ENCODE results near the gene LRRK1. TPM values are rescaled to one million over a fixed set of nuclear protein-coding genes. Genes with fewer than 3 reads are reported as not detected.

LRRK1 gene
- total RNA-seq, 1 donor from 2014 or later: not detected

DNA sequence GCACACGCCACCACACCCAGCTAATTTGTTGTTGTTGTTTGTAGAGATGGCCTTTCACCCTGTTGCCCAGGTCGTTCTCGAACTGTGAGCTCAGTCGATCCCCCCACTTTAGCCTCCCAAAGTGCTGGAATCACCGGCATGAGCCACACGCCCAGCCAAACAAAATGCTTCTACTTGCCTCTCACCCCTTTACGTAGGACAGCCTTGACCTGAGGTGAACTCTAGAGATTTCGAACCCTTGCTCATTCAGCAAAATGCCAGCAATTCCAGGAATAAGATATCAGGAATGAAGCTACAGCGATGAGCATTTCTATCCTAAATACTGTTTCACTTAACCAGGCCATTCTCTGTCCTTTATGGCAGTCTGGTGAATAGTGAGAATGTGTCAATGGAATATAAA is 135.0 kb downstream of the LRRK1 start:
- Mint-ChIP-seq H3K9me3 (peaks cover 3% of the 10 kb centered on the region), H3K27me3 (ENCODE audit: insufficient read depth, low read depth) (peaks cover 14% of the 10 kb centered on the region), H3K27ac (peak overlapping the region; percentile 68), H3K4me1 (peaks cover 7% of the 10 kb centered on the region), H3K36me3 (peaks cover 1% of the 10 kb centered on the region), H3K4me3 (no peak overlapping the region)
- no peak overlapping the region for H3K4me3 ChIP-seq
- H3F3A ChIP-seq (ENCODE audit: low read depth): no peaks in the 10 kb centered on the region
- TF ChIP-seq EZH2 (IDR thresholded peaks at IDR 0.05) (no peak), EZH2phosphoT487 (IDR thresholded peaks at IDR 0.05) (no peak)
- TF ChIP-seq, protein P1, sequence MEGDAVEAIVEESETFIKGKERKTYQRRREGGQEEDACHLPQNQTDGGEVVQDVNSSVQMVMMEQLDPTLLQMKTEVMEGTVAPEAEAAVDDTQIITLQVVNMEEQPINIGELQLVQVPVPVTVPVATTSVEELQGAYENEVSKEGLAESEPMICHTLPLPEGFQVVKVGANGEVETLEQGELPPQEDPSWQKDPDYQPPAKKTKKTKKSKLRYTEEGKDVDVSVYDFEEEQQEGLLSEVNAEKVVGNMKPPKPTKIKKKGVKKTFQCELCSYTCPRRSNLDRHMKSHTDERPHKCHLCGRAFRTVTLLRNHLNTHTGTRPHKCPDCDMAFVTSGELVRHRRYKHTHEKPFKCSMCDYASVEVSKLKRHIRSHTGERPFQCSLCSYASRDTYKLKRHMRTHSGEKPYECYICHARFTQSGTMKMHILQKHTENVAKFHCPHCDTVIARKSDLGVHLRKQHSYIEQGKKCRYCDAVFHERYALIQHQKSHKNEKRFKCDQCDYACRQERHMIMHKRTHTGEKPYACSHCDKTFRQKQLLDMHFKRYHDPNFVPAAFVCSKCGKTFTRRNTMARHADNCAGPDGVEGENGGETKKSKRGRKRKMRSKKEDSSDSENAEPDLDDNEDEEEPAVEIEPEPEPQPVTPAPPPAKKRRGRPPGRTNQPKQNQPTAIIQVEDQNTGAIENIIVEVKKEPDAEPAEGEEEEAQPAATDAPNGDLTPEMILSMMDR (IDR thresholded peaks at IDR 0.05): no peak
- no peaks in the 10 kb centered on the region for H3K36me3 ChIP-seq
- no peak overlapping the region for H2AFZ ChIP-seq (replicated peaks)
- H4K20me1 ChIP-seq (ENCODE audit: low read depth): no peaks in the 10 kb centered on the region
- H3K27me3 ChIP-seq: peaks cover under 1% of the 10 kb centered on the region
- H3K9ac ChIP-seq: no peak overlapping the region
- no peak for DNase-seq (ENCODE audit: low spot score)
- H3K4me1 ChIP-seq: no peaks in the 10 kb centered on the region
- no peaks in the 10 kb centered on the region for H3K9me3 ChIP-seq (ENCODE audit: low read depth)
- H3K4me2 ChIP-seq: no peak overlapping the region
- H3K27ac ChIP-seq: no peak overlapping the region
- H3K79me2 ChIP-seq (ENCODE audit: low read depth): no peaks in the 10 kb centered on the region

DNA sequence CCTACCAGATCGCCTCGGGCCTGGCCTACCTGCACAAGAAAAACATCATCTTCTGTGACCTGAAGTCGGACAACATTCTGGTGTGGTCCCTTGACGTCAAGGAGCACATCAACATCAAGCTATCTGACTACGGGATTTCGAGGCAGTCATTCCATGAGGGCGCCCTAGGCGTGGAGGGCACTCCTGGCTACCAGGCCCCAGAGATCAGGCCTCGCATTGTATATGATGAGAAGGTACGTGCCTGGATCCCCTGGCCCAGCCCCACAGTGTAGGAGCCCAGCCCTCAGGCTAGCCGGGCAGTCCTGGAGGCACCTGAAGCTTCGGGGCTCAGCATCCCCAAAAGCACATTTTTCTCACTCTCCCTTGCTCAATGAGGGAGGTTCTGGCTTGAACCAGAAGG is 135.8 kb downstream of the LRRK1 start:
- Mint-ChIP-seq H3K27me3 (ENCODE audit: insufficient read depth, low read depth) (peaks cover 9% of the 10 kb centered on the region), H3K4me1 (no peaks in the 10 kb centered on the region), H3K27ac (no peak overlapping the region), H3K9me3 (peaks cover 5% of the 10 kb centered on the region), H3K4me3 (no peak overlapping the region), H3K36me3 (peaks cover 1% of the 10 kb centered on the region)
- TF ChIP-seq, protein P1 (IDR thresholded peaks at IDR 0.05): no peak
- TF ChIP-seq EZH2 (IDR thresholded peaks at IDR 0.05) (no peak), EZH2phosphoT487 (IDR thresholded peaks at IDR 0.05) (no peak)
- Histone ChIP-seq H4K20me1 (ENCODE audit: low read depth) (no peaks in the 10 kb centered on the region), H3K9me3 (ENCODE audit: low read depth) (no peaks in the 10 kb centered on the region), H3K4me3 (no peak overlapping the region), H3K36me3 (no peaks in the 10 kb centered on the region), H3K4me1 (no peaks in the 10 kb centered on the region), H3K27me3 (no peaks in the 10 kb centered on the region), H3K9ac (no peak overlapping the region), H2AFZ (replicated peaks) (no peak overlapping the region), H3F3A (ENCODE audit: low read depth) (no peaks in the 10 kb centered on the region), H3K79me2 (ENCODE audit: low read depth) (no peaks in the 10 kb centered on the region), H3K4me2 (no peak overlapping the region), H3K27ac (no peak overlapping the region)
- DNase-seq (ENCODE audit: low spot score): no peak

DNA sequence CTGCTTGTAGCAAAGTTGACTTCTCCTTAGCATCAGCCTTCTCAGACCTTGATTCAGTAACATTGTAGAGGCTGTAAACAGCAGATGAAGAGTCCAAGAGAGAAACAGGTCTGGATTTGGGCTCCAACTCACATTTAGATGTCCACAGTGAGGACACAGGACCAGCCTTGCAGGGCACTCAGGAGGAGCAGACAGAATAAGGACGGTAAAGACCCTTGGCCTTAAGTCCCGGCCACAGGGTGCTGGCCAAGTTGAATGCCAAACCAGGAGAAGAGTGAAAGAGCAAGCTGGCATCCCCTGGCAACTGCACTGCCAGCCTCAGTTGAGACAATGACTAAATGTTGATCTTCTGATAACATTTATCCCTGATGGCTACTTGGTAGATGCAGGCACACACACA is 136.3 kb downstream of the LRRK1 start:
- H3K9me3 ChIP-seq (ENCODE audit: low read depth): no peaks in the 10 kb centered on the region
- TF ChIP-seq EZH2 (IDR thresholded peaks at IDR 0.05) (no peak), EZH2phosphoT487 (IDR thresholded peaks at IDR 0.05) (no peak)
- TF ChIP-seq, protein P1 (IDR thresholded peaks at IDR 0.05): no peak
- Mint-ChIP-seq H3K36me3 (peaks cover 1% of the 10 kb centered on the region), H3K9me3 (peaks cover 7% of the 10 kb centered on the region), H3K27me3 (ENCODE audit: insufficient read depth, low read depth) (peaks cover 9% of the 10 kb centered on the region), H3K27ac (no peak overlapping the region), H3K4me3 (no peak overlapping the region), H3K4me1 (no peaks in the 10 kb centered on the region)
- no peaks in the 10 kb centered on the region for H4K20me1 ChIP-seq (ENCODE audit: low read depth)
- no peak overlapping the region for H3K4me2 ChIP-seq
- no peaks in the 10 kb centered on the region for H3K4me1 ChIP-seq
- no peak overlapping the region for H2AFZ ChIP-seq (replicated peaks)
- no peak overlapping the region for H3K27ac ChIP-seq
- no peak for DNase-seq (ENCODE audit: low spot score)
- no peaks in the 10 kb centered on the region for H3K27me3 ChIP-seq
- H3K9ac ChIP-seq: no peak overlapping the region
- no peaks in the 10 kb centered on the region for H3F3A ChIP-seq (ENCODE audit: low read depth)
- H3K4me3 ChIP-seq: no peak overlapping the region
- no peaks in the 10 kb centered on the region for H3K79me2 ChIP-seq (ENCODE audit: low read depth)
- no peaks in the 10 kb centered on the region for H3K36me3 ChIP-seq

Data from neural progenitor cell (in vitro differentiated cells).